DND-41 (cell line): ENCODE measurements around the gene HECTD4.

Source experiments
- EZH2 ChIP-seq: IDR thresholded peaks from 3 replicates; pipeline ENCODE4 v1.6.1; 2012; ENCODE audit warnings: borderline replicate concordance, low read depth, mild to moderate bottlenecking, moderate library complexity, low read length, inconsistent platforms; ENCODE audit not compliant: severe bottlenecking
- TF ChIP-seq, protein P1 (sequence below): IDR thresholded peaks from 2 replicates; pipeline ENCODE4 v1.5.1; 2012; ENCODE audit warnings: borderline replicate concordance, low read length, moderate library complexity, mild to moderate bottlenecking; ENCODE audit not compliant: poor library complexity, severe bottlenecking; ENCODE audit errors: extremely low read depth

GRCh38 chr12:112357214-112357613, 25.0 kb downstream of the HECTD4 start:
- TF ChIP-seq EZH2 = no peak
- TF ChIP-seq, protein P1, sequence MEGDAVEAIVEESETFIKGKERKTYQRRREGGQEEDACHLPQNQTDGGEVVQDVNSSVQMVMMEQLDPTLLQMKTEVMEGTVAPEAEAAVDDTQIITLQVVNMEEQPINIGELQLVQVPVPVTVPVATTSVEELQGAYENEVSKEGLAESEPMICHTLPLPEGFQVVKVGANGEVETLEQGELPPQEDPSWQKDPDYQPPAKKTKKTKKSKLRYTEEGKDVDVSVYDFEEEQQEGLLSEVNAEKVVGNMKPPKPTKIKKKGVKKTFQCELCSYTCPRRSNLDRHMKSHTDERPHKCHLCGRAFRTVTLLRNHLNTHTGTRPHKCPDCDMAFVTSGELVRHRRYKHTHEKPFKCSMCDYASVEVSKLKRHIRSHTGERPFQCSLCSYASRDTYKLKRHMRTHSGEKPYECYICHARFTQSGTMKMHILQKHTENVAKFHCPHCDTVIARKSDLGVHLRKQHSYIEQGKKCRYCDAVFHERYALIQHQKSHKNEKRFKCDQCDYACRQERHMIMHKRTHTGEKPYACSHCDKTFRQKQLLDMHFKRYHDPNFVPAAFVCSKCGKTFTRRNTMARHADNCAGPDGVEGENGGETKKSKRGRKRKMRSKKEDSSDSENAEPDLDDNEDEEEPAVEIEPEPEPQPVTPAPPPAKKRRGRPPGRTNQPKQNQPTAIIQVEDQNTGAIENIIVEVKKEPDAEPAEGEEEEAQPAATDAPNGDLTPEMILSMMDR = no peak
